Panc1 (cell line): ENCODE results near the gene GNAS-AS1. TPM values are rescaled to one million over a fixed set of nuclear protein-coding genes. Genes with fewer than 3 reads are reported as not detected.

Source experiments
- ATAC-seq: fragments of 200-7000 bp; cut with Tn5 transposase; 2 replicates; pipeline ENCODE4 v1.9.1; 2020; ENCODE audit warnings: mild to moderate bottlenecking, moderate library complexity
- BruUV-seq: library from RNA; stranded (reverse); fragments of 400-500 nt; replicated peaks from 2 replicates; lab custom pipeline; 2021; lab: Mats Ljungman, UMichigan
- CTCF ChIA-PET: fragments of 300-600 bp; sonication (Branson Sonifier 250); formaldehyde crosslinking; loops from one replicate; lab custom pipeline; 2022; ENCODE audit warnings: antibody characterized with exemption; lab: Charles Lee
- POLR2A ChIA-PET: fragments of 300-600 bp; sonication (Branson Sonifier 250); formaldehyde crosslinking; loops from one replicate; lab custom pipeline; 2022; ENCODE audit warnings: antibody characterized with exemption; lab: Charles Lee
- DNase-seq: peaks from one replicate; pipeline ENCODE4 v3.0.0-alpha.2; 2010; ENCODE audit warnings: low read depth, low spot score
- H3K27ac ChIP-seq: 2 replicates; pipeline ENCODE4 v1.5.1; 2011; ENCODE audit warnings: mild to moderate bottlenecking, low read length, inconsistent platforms
- H3K27me3 ChIP-seq: fragments of 200-500 bp; sonication (Bioruptor generic); 2 replicates; pipeline ENCODE4 v1.6.0; 2014; ENCODE audit warnings: low read length, inconsistent platforms; ENCODE audit not compliant: control insufficient read depth, insufficient read depth
- H3K36me3 ChIP-seq: fragments of 200-500 bp; sonication (Bioruptor generic); 2 replicates; pipeline ENCODE4 v1.5.1; 2014; ENCODE audit warnings: inconsistent platforms, mild to moderate bottlenecking, low read length, moderate library complexity; ENCODE audit not compliant: control insufficient read depth, insufficient read depth
- H3K4me1 ChIP-seq: 2 replicates; pipeline ENCODE4 v1.5.1; 2011; ENCODE audit warnings: inconsistent platforms, mild to moderate bottlenecking, low read length, moderate library complexity; ENCODE audit not compliant: control insufficient read depth, insufficient read depth
- H3K4me3 ChIP-seq, 2 experiments: 2 replicates each; pipeline ENCODE4 v1.5.1; 2011 to 2012; ENCODE audit warnings: low read depth in 2 of 2, low read length in 2 of 2, mild to moderate bottlenecking in 2 of 2, inconsistent platforms in 1 of 2, moderate library complexity in 1 of 2
- H3K9me3 ChIP-seq: fragments of 200-500 bp; sonication (Bioruptor generic); 2 replicates; pipeline ENCODE4 v1.5.1; 2014; ENCODE audit warnings: low read depth, mild to moderate bottlenecking, inconsistent platforms, low read length, moderate library complexity; ENCODE audit not compliant: control insufficient read depth, insufficient read depth
- CTCF ChIP-seq: fragments of 450-650 bp; IDR thresholded peaks from 2 replicates; pipeline ENCODE4 v1.5.1; 2017; ENCODE audit warnings: mild to moderate bottlenecking
- POLR2AphosphoS5 ChIP-seq: IDR thresholded peaks from 2 replicates; pipeline ENCODE4 v1.6.1; 2012; ENCODE audit warnings: mild to moderate bottlenecking, low read depth, low read length, moderate library complexity
- REST ChIP-seq, 2 experiments: IDR thresholded peaks; 2 replicates each; pipeline ENCODE4 v1.6.1; 2011 to 2012; ENCODE audit warnings: low read depth in 2 of 2, control low read depth in 1 of 2, low read length in 1 of 2, mild to moderate bottlenecking in 1 of 2, moderate library complexity in 1 of 2; ENCODE audit not compliant: insufficient read depth in 1 of 2
- SIN3A ChIP-seq: IDR thresholded peaks from 2 replicates; pipeline ENCODE4 v1.6.1; 2012; ENCODE audit warnings: low read depth, mild to moderate bottlenecking, low read length, moderate library complexity, borderline replicate concordance; ENCODE audit not compliant: insufficient read depth
- TCF7L2 ChIP-seq: IDR thresholded peaks from 2 replicates; pipeline ENCODE4 v1.6.1; 2011; ENCODE audit warnings: mild to moderate bottlenecking, low read depth, low read length, inconsistent platforms
- in situ Hi-C: cut with HindIII; loops from 2 replicates; pipeline ENCODE4 v1.10.0; 2016; ENCODE audit warnings: low sequenced_read_pairs, low pct_unique_long_range_greater_than_20kb
- intact Hi-C: fragments of 100-400 bp; cut with micrococcal nuclease; formaldehyde crosslinking; loops from one replicate; pipeline ENCODE4 v1.10.0; 2022; ENCODE audit not compliant: unreplicated experiment
- total RNA-seq: library from RNA; stranded (reverse); gene quantifications from one replicate; pipeline ENCODE4 v1.2.1, GENCODE V29; 2021; ENCODE audit not compliant: unreplicated experiment

GNAS-AS1 gene
- total RNA-seq, 1 experiment from 2014 or later: not detected

- in situ Hi-C loops (no loop called here), intact Hi-C loops (loop anchor here (2.0 kb wide), 1 partner anchor 187 kb away; the partner anchor contains the start of gene STX16)
- no peaks in the 10 kb centered on the region for H3K36me3 ChIP-seq
- TF ChIP-seq CTCF (no peak), SIN3A (no peak)
- no peak for ATAC-seq
- ChIA-PET CTCF (no interaction called here), POLR2A (no interaction called here)
- no peaks in the 10 kb centered on the region for H3K9me3 ChIP-seq
- H3K4me3 ChIP-seq: no peak overlapping the region
- H3K27me3 ChIP-seq: peaks cover 27% of the 10 kb centered on the region
- no peak overlapping the region for H3K27ac ChIP-seq
- no TSS peak for BruUV-seq
- H3K4me1 ChIP-seq: peaks cover 18% of the 10 kb centered on the region
- DNase-seq: no peak
Measured at GRCh38 chr20:58837717-58838116, 13.0 kb downstream of the GNAS-AS1 start.

- H3K27ac ChIP-seq: no peak overlapping the region
- no peaks in the 10 kb centered on the region for H3K9me3 ChIP-seq
- H3K4me1 ChIP-seq: peaks cover 12% of the 10 kb centered on the region
- ATAC-seq (no peak), DNase-seq (no peak)
- H3K27me3 ChIP-seq: peaks cover 22% of the 10 kb centered on the region
- CTCF ChIA-PET: no interaction called here
- POLR2A ChIA-PET: no interaction called here
- in situ Hi-C loops (no loop called here), intact Hi-C loops (no loop called here)
- H3K36me3 ChIP-seq: no peaks in the 10 kb centered on the region
- TF ChIP-seq REST (IDR thresholded peaks at IDR 0.05; ENCODE audit: insufficient read depth in 1 of 2, low read depth in 2 of 2, low read length in 1 of 2) (no peak), SIN3A (no peak), CTCF (no peak)
- H3K4me3 ChIP-seq: no peak overlapping the region
- no TSS peak for BruUV-seq
Measured at GRCh38 chr20:58836616-58837204, 14.0 kb downstream of the GNAS-AS1 start.

GRCh38 chr20:58835231-58835630 lies 15.5 kb downstream of the GNAS-AS1 start:
- TF ChIP-seq TCF7L2 (no peak), REST (IDR thresholded peaks at IDR 0.05; ENCODE audit: insufficient read depth in 1 of 2, low read depth in 2 of 2, low read length in 1 of 2) (no peak), POLR2AphosphoS5 (no peak), SIN3A (no peak), CTCF (no peak)
- no peak for DNase-seq
- no peak overlapping the region for H3K27ac ChIP-seq
- ATAC-seq: no peak
- peaks cover 6% of the 10 kb centered on the region for H3K4me1 ChIP-seq
- no peaks in the 10 kb centered on the region for H3K36me3 ChIP-seq
- POLR2A ChIA-PET: no interaction called here
- in situ Hi-C loops: no loop called here
- CTCF ChIA-PET: no interaction called here
- H3K4me3 ChIP-seq: no peak overlapping the region
- no peaks in the 10 kb centered on the region for H3K9me3 ChIP-seq
- peaks cover 14% of the 10 kb centered on the region for H3K27me3 ChIP-seq
- BruUV-seq: no TSS peak
- intact Hi-C loops: no loop called here
